Kidney (tissue), 14 donors: ENCODE results near the gene CTNND2. TPM values are rescaled to one million over a fixed set of nuclear protein-coding genes. Genes with fewer than 3 reads are reported as not detected.

Experiments
- DNase-seq, 5 donors: peaks; one replicate each; pipeline ENCODE4 v3.0.0-alpha.2; 2013 to 2020
- FAIRE-seq: peaks from 2 replicates; lab custom pipeline; 2012; peaks lifted over from hg19 to GRCh38; lab: Jason Lieb, UNC
- H3K27ac ChIP-seq, 2 donors: one replicate each; pipeline ENCODE4 v1.7.0; 2013; ENCODE audit warnings: low read depth in 2 of 2, low read length in 2 of 2, inconsistent platforms in 1 of 2
- H3K27me3 ChIP-seq: one replicate; pipeline ENCODE4 v1.7.1; 2013; ENCODE audit warnings: low read length, inconsistent platforms; ENCODE audit not compliant: control insufficient read depth, insufficient read depth
- H3K36me3 ChIP-seq, 3 donors: one replicate each; pipeline versions ENCODE4 v1.7.0 to v1.7.1; 2013; ENCODE audit warnings: low read length in 3 of 3, control low read depth in 1 of 3, inconsistent platforms in 1 of 3; ENCODE audit not compliant: insufficient read depth in 3 of 3, control insufficient read depth in 2 of 3
- H3K4me1 ChIP-seq, 3 donors: one replicate each; pipeline versions ENCODE4 v1.7.0 to v1.7.1; 2013; ENCODE audit warnings: low read length in 3 of 3, inconsistent platforms in 1 of 3, low read depth in 1 of 3; ENCODE audit not compliant: control insufficient read depth in 2 of 3, insufficient read depth in 2 of 3
- H3K4me3 ChIP-seq, 3 donors: one replicate each; pipeline versions ENCODE4 v1.7.0 to v1.8.1; 2013; ENCODE audit warnings: low read length in 3 of 3, control low read depth in 1 of 3, inconsistent platforms in 1 of 3
- H3K9ac ChIP-seq, 3 donors: one replicate each; pipeline versions ENCODE4 v1.7.0 to v1.7.1; 2013; ENCODE audit warnings: low read length in 3 of 3, control low read depth in 1 of 3, inconsistent platforms in 1 of 3
- H3K9me3 ChIP-seq, 3 donors: one replicate each; pipeline versions ENCODE4 v1.7.0 to v1.7.1; 2013; ENCODE audit warnings: low read length in 3 of 3, control low read depth in 1 of 3, inconsistent platforms in 1 of 3; ENCODE audit not compliant: control insufficient read depth in 2 of 3, insufficient read depth in 1 of 3
- intact Hi-C: fragments of 100-400 bp; cut with DNase I; formaldehyde crosslinking; loops from one replicate; pipeline ENCODE4 v1.11.1; 2022
- polyA plus RNA-seq: library from polyadenylated mRNA; stranded (reverse); fragments of 350-450 nt; fragmentation: Illumina TruSeq; extraction: RNeasy Lipid Tissue Mini Kit (QIAGEN cat#74804); gene quantifications from one replicate; pipeline ENCODE4 v1.2.3, GENCODE V29; 2014; ENCODE audit warnings: low read depth, low replicate concordance; ENCODE audit not compliant: insufficient read depth
- total RNA-seq: library from RNA; stranded (reverse); fragmentation: NEBNext Ultra II Directional; extraction: Animal tissue kit (Norgen Biotek cat#: 25700); gene quantifications from one replicate; pipeline ENCODE4 v1.2.1, GENCODE V29; 2021
- TF ChIP-seq, protein P1 (sequence below): IDR thresholded peaks from 3 replicates; pipeline ENCODE4 v1.5.1; 2012; ENCODE audit warnings: mild to moderate bottlenecking, moderate library complexity, borderline replicate concordance; ENCODE audit not compliant: insufficient read depth; ENCODE audit errors: extremely low read depth
- donor health status: control.
- donor health status: control.
- donor health status: control.
- donor health status: control.
- donor health status: control.
- donor health status: DM: yes; HTN: yes; CAD: no.
- donor health status: Normal renal cell carcinoma (clear cell type).

Gene CTNND2
- total and polyA plus RNA-seq, 2 donors from 2014 or later: 0.15 to 0.79 TPM

DNA sequence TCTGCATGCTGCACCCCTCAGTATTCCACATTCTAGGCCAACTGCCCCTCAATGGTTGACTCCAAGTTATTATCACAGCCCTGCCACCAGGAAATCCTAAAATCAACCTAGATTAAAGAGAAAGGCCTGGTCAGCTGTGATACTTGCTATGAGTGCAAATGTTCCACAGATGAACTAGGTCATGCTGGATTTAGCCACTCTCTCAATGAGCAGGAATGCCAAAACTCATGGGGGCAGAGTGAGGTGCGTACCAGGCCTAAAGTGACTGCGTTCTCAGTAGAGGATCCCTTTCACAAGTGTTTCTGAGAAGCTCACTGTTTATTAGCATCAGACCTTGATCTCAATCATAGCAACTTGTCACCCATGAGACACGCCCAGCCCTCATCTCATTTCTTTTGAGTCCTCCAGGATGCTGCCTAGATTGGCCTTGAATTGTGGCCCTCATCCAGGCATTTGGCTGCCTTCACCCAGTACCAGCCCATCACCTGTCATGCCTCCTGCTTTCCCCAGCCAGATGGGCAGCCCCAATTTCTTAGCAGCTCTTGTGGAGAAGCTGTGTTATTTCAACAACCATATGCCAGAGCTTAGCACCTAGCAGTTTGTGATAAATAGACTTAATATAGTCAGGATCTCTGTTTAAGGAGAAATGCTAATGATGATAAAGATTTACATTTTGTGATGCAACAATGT is 383.9 kb downstream of the CTNND2 start:
- no peaks in the 10 kb centered on the region for H3K36me3 ChIP-seq
- DNase-seq: no peak
- FAIRE-seq: no peak

DNA sequence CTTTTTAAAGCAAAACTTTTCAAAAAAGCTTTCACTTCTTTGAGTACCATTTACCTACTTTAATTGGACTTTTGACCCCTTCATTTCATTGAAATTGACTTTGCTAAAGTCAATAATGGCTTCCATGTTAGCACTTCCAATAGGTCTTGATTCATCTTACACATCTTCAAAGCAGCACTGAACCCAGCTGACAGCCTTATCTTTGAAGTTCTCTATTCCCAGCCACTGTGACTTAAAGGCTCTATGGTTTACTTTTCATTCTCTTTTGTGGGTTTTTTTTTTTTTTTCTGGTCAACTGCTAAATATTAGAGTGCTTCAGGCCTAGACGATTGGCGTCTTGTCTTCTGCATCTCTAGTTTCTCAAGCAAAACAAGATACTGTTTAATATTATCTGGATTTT is 385.0 kb downstream of the CTNND2 start:
- H3K4me3 ChIP-seq: no peak overlapping the region
- FAIRE-seq (no peak), DNase-seq (no peak)
- H3K9me3 ChIP-seq: no peaks in the 10 kb centered on the region
- no peaks in the 10 kb centered on the region for H3K27me3 ChIP-seq
- H3K27ac ChIP-seq: no peak overlapping the region
- TF ChIP-seq, protein P1, sequence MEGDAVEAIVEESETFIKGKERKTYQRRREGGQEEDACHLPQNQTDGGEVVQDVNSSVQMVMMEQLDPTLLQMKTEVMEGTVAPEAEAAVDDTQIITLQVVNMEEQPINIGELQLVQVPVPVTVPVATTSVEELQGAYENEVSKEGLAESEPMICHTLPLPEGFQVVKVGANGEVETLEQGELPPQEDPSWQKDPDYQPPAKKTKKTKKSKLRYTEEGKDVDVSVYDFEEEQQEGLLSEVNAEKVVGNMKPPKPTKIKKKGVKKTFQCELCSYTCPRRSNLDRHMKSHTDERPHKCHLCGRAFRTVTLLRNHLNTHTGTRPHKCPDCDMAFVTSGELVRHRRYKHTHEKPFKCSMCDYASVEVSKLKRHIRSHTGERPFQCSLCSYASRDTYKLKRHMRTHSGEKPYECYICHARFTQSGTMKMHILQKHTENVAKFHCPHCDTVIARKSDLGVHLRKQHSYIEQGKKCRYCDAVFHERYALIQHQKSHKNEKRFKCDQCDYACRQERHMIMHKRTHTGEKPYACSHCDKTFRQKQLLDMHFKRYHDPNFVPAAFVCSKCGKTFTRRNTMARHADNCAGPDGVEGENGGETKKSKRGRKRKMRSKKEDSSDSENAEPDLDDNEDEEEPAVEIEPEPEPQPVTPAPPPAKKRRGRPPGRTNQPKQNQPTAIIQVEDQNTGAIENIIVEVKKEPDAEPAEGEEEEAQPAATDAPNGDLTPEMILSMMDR: no peak
- intact Hi-C loops: no loop called here
- H3K4me1 ChIP-seq: no peaks in the 10 kb centered on the region
- H3K36me3 ChIP-seq: no peaks in the 10 kb centered on the region
- H3K9ac ChIP-seq: no peak overlapping the region

More for the DNA sequence above, 383.9 kb downstream of the CTNND2 start:
- no peak overlapping the region for H3K4me3 ChIP-seq
- no peak overlapping the region for H3K27ac ChIP-seq
- intact Hi-C loops: no loop called here
- TF ChIP-seq, protein P1: no peak
- H3K9me3 ChIP-seq: no peaks in the 10 kb centered on the region
- H3K9ac ChIP-seq: no peak overlapping the region
- H3K4me1 ChIP-seq: no peaks in the 10 kb centered on the region
- H3K27me3 ChIP-seq: no peaks in the 10 kb centered on the region

DNA sequence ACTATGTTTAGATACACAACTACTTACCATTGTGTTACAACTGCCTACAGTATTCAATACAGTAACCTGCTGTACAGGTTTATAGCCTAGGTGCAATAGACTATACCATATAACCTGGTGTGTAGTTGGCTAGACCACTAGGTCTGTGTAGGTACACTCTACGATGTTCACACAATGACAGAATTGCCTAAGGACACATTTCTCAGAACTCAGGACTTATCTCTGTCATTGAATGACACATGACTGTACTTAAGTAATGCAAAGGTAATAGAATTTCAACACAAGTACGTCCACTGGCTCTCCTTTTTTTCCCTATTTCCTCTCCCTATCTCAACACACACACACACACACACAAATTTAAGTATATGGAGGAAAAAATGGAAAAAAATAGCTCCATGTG is 385.6 kb downstream of the CTNND2 start:
- TF ChIP-seq, protein P1: no peak
- Histone ChIP-seq H3K4me1 (no peaks in the 10 kb centered on the region), H3K4me3 (no peak overlapping the region), H3K9me3 (no peaks in the 10 kb centered on the region), H3K9ac (no peak overlapping the region), H3K27me3 (no peaks in the 10 kb centered on the region), H3K36me3 (no peaks in the 10 kb centered on the region), H3K27ac (no peak overlapping the region)
- intact Hi-C loops: no loop called here
- FAIRE-seq (no peak), DNase-seq (no peak)
